Measurements from ENCODE around the gene CPEB2.

Gene CPEB2
- 25.4 to 54.1 (median 37.4) reads per million in 4 donors for total RNA-seq

DNA sequence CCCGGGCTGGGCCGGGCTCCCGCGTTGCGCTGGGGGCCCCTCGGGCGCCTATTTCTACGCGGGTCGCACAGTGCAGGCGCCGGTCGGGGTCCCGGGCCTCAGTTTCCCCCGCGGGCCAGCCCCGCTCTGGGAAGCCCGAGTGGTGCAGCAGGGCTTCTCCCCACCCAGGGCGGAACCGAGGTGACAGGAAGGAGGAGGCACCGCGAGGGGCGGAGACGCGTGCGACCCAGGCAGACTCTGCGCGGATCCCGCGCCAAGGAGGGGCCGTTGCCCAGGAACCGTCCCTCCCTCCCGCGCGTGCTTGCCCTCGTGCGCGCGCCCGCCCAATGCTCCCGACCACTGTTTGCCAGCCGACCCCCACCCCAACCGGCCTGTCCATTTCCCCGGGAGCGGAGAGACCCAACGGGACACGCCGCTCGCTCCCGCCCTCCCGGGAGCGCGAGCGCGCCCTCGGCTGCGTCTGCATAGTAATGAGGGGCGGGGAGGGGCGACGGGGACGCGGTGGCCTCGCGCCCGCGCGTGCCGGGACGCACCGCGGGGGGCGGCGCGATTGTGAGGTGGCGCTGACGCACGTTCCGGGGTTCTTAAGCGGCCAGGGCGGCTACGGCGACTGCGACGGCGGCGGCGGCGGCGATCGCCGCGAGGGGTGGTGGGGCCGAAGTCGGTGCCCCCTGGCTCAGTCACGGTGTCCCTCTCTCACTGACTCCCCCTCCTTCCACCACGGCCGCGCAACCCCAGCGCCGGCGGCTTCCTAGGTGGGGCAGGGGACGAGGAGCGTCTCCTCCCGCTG, at the start of gene CPEB2:
CPEB2 (plus strand) TSS at position 613 of the 790 bp plus-strand sequence. CDS start 193 bp downstream, outside the sequence.
- peak; percentile 77 to 94 (median 88) for DNase-seq

DNA sequence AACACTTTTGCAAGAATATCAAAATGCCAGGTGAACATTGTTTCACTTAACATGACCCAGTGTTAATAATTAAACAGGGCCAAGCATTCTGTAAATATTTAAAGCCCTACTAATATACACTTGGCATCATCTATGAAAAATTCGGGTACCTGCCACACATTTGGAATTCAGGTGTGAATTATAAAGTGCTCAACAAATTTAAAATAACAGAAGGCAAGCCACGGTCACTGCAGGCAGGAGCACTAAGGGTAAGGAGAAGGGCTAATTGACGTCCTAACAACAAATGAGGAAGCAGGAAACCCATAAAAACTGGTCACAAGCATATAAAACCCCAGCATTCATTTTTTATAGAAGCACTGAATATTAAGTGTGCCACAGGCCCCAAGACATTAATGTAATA, 43.8 kb upstream of the CPEB2 start:
- DNase-seq: no peak

DNA sequence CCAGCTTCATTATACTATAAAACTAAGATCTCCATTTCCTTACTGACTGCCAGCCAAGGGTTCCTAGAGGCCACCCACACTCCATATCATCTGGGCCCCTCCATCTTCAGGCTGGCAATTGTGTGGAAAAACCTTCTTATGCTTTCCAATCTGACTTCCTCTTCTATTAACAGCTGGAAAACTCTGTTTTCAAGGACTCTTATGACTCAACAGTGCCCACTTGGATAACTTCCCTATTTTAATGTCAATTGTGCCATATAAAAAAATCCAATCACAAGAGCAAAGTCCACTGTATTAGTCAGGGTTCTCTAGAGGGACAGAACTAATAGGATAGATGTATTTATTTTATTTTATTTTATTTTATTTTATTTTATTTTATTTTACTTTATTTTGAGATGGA, 41.0 kb upstream of the CPEB2 start:
- no peak for DNase-seq

DNA sequence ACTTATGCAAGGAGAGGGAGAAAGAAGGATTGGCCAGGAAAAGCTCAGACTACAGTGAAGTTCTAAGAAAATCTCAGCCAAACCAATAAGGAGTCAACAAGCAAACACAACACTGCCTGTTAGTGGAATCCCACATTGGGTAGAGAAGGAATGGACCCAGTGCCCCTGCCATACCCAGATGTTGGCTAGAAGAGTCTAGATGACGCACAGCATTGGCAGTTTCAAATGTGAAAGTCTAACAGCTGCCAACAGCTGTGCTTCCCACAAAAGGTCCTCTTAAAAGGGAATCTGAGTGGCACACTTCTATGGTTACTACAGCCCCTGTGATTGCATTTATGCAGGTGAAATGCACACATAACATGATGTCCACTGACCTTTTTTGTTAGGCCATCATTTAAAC, 37.2 kb upstream of the CPEB2 start:
- DNase-seq: no peak

DNA sequence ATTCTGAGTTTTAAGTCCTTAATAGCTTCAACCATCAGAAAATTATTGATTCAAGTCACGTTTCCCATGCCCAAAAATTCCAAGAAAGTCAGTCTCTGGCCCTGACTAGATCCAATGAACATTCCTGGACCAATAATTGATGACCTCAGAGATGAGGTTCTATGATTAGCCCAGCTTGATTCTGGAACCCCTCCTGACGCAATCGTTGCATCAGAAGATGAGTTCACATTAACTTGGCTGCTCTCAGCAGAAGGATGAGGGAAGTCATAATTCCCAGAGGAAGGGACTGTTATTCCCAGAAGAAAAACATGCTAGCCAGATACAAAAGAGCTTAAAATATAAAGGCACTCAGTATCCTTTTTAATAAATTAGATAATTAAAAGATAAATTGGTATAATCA, 34.3 kb upstream of the CPEB2 start:
- no peak for DNase-seq

DNA sequence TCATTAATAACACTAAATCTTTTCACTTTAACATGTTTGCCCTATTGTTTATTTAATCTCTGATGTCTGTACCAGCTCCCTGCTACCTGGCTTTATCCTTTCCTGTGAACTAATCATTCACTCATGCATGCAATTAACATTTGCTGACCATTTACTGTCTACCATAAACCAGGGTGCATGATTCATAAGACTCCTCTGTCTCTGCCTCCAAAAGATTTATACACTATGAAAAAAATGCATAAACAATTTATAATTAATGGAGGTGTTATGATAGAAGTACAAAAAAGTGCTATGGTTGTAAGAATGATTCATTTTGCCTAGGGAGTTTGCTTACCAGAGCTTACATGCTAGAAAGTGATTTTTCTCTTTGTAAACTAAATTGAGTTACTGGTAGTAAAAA, 24.5 kb upstream of the CPEB2 start:
- DNase-seq: no peak

DNA sequence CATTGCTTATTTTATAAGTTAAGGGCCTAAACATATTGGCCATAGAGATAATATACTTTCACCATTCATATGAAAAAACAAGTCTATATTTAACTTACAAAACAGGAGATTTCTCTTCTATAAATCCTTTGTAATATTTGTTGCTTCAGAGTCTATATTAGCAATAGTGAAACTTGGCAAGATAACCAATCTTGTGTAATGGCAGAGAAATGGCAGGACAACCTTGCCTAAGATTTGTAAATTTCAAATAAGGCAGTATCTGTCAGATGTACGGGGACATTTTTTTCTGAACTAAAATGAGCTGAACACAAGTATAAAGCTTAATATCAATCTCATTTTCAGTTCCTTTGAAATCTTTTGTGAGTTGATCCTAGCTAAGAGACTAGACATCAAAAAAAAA, 17.8 kb upstream of the CPEB2 start:
- DNase-seq: no peak

DNA sequence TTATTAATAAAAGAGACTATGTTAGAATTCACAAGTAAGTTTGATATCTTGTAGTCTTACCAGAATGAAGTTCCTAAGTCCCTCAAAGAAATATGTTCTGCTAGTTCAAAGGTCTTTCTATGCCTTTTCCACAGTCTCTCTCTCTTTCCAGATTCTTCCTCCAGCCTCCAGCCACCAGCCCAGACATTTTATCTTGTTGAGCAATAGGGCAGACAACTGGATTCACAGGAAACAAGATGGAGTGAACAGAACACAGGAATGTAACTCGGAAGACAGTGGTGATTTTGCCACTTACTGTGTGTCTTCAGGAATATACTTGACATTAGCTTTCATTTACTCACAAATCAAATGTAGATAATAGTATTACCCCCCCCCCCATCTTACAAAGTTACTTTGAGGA, 17.1 kb upstream of the CPEB2 start:
- no peak for DNase-seq

DNA sequence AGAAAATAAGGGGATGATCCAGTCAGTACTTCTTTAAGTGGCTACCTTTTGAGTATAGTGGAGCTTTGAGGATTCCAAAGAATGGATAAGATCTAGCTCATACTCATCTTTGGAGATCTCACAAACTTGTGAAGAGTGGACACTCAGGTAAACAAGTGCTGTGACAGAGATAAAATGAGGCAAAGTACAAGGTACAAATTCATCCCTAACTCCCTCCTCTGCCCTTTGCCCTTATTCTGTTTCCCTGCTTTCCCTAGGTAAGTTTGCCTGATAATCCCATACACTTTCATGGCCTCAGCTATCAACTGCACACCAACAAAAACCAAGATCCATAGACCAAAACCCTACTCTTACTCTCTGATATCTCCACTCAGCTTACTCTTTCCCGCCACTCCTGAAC, 16.4 kb upstream of the CPEB2 start:
- DNase-seq: no peak

DNA sequence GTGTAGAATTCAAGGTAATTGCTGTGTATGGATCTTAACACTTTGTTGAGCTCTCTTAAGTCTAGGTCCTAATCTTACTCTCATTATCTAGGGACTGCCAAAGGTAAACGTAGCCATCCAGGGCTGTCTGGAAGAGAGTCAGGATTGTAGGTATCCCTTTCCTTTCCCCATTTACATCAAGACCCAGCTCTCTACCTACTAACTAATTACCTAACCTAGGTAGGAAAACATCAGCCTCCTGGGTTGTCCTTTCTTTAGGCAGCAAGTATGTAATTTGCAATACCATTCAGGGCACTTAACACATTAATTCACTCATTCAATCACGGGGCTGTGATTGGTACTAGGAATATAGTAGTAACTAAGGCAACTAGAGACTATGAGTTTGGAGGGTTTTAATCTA, 15.2 kb upstream of the CPEB2 start:
- no peak for DNase-seq

DNA sequence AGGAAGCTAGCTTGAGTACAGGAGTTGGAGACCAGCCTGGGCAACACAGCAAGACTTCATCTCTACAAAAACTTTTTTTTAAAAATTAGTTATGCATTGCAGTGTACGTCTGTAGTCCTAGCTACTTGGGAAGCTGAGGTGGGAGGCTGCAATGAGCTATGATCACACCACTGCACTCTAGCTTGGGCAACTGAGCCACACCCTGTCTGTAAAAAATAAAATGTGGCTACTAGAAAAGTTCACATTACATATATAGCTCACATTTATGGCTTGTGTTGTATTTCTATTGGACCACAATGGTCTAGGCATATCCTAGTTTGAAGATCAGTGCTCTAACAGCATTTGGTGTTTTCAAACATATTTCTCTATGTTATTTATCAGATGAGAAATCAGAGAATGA, 11.8 kb upstream of the CPEB2 start:
- DNase-seq: no peak

DNA sequence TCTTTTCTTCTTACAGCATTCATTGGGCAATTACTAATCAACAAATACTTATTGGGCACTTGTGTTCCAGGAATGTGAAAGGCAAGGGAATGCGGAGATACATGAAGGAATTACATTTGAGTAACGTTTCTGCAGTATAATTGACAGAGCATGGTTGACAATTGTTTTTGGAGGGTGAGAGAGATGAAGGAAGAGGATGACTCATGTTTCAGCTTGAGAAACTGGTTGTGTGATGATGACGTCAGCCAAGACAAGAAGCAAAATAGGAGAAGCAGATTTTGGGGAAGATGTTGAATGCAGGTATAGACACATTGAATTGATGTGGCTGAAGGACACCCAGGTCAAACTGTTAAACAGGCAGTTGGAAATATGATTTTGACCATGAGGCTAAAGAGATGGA, 8.0 kb upstream of the CPEB2 start:
- DNase-seq: peak in 1 of 5 donors; percentile 36

DNA sequence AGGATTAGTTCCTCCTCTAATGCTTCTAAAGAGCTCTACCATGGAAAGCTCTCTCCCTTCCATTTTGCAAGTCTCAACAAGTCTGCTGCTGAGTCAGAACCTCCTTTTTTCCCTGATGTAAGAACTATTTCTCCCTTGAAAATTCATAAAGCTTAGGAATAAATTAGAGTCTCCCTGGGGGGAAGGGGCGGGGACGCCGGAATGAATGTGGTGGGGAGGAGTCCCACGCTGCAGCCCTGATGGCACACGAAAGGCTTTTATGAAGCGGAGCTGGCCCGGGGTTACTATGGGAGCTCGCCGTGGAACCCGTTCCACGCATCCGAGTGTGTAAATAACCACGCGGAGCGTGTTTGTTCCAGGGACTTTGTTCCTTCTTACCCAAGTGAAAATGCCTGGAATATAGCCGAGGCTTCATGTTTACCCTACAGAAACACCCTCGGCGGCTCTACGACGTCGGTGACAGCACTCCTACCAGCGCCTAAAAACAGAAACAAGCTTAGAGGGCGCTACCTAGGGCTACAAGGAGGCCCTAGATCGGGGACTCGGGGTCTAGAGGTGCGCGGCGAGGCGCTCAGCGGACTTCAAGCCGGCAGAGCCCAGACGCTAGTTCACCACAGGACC, 923 bp upstream of the CPEB2 start:
- DNase-seq: peak in 4 of 5 donors; percentile 17 to 29 (median 24)

DNA sequence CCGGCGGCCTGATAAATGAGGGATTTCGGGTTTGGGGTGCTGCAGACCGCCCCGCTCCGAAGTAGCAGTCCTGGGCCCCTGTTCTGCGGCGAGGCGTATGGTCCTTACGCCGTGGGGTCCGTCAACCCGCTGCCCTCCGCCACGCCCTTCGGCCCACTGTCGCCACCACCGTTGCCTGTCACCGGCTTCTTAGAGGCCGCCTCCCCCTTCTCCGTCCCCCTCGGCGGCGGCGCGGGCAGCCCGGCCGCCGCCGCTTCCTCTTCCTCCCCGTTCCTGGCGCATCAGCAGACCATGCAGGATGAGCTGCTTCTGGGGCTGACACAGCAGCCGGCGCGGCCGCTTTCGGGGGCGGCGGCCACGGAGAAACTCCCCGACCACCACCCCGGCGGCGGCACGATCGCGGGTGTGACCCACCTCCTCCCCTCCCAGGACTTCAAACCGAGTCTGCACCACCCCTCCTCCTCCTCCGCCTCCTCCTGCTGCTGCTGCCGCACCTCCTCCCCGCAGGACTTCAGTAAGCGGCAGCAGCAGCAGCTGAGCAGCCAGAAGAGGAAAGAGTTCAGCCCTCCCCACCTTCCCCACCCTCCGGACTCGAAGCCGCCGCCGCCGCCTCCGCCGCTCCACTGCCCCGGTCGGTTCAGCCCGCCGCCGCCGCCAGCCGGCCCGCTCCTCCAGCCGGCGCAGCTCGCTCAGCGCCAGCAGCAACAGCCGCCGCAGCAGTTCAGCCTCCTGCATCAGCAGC, 549 bp downstream of the CPEB2 start:
- DNase-seq: peak; percentile 70 to 92 (median 83)

DNA sequence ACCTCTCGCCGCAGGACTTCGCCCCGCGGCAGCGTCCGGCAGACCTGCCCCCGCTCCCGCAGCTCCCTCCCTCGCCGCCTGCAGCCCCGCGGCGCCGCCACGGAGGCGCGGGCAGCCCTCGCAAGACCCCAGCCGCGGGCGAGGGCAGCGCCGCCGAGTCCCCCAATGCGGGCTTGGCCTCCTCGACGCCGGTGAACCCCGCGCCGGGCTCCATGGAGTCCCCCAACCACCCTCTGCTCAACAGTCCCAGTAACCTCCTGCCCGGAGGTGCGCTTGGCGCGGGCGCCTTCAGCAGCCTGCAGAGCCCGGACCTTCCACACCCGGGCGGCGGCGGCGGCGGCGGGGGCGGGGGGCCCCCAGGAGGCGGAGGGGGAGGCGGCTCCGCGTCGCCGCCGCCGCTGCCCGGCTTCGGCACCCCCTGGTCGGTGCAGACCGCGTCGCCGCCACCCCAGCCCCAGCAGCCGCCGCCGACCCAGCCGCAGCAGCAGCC, 1.2 kb downstream of the CPEB2 start:
- peak in 4 of 5 donors; percentile 41 to 56 (median 55) for DNase-seq

DNA sequence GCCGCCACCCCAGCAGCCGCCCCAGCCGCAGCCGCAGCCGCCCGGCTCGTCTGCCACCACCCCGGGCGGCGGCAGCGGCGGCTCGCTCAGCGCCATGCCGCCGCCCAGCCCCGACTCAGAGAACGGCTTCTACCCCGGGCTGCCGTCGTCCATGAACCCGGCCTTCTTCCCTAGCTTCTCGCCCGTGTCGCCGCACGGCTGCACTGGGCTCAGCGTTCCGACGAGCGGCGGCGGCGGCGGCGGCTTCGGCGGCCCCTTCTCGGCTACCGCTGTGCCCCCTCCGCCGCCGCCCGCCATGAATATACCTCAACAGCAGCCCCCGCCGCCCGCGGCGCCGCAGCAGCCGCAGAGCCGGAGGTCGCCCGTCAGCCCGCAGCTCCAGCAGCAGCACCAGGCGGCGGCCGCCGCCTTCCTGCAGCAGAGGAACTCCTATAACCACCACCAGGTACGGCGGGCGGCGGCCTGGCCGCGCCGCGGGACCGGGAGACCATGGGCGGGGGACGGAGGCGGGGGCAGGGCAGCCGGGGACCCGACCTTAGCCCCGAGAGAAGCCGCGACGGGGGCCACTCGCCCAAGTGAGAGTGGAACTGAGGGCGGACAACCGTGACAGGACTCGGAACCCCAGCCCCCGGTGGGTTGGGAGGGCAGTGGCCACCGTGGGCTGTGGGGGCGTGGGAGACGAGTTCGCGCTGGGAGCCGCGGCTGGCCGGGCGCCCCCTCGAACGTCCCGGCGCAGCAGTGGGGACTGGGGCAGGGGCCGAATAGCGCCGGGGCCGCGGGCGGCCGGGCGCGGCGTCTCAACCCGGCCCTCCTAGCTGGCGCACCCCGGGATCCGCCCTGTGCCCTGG, 1.8 kb downstream of the CPEB2 start:
- peak; percentile 29 to 60 (median 45) for DNase-seq

DNA sequence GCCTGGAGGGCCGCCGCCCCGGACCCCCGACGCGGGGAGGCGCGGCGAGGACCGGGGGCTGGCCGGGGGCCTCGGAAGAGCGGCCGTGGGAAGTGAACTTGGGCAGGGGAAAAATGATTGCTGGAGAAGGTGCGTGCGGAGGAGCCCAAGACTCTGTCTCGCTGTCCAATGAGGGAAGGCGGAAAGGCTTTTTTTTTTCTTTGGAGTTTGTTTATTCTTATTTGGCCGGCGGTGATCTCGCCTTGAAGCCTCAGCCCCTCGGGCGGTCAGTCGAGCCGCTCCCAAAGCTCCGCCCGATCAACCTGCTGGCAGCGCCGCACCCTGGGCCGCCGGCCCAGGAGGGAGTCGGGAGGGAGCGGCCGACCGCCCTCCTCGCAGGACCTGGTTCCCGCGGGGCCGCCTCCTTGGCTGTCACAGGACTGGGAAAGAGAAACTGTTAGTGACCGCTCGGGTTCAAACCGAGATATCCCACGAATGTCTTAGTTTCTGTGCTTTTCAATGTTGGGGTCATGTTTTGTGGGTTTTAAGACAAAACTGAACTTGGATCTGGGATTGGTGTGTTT, 2.5 kb downstream of the CPEB2 start:
- DNase-seq: peak; percentile 6 to 55 (median 32)

DNA sequence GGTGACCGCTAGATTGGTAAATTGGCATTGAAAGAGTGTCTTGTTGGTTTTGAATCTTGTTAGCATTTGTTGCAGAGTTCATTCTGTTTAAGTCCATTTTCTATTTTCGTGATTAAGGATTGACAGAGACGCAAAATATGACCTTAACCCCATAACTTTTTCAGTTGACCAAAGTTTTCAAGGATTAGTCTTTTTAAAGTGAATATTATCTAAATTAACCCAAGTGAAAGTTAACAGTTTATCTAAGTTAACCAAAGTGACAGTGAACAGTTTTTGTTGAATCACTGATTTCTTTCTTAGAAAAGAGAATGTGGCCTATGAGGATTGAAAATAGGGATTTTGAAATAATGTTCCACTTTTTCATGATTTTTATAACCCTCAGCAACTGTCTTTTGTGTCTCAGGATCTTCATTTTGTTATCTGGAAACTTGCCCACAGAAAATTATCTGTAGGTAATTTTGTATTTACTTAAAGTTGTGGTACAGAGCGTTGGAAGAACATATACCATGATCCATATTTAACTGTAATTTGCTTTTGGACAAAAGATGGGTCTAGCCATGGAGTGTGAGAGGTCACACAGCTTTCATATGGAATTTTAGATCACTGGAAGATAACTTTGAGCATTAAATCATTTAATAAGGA, 3.3 kb downstream of the CPEB2 start:
- DNase-seq: no peak

DNA sequence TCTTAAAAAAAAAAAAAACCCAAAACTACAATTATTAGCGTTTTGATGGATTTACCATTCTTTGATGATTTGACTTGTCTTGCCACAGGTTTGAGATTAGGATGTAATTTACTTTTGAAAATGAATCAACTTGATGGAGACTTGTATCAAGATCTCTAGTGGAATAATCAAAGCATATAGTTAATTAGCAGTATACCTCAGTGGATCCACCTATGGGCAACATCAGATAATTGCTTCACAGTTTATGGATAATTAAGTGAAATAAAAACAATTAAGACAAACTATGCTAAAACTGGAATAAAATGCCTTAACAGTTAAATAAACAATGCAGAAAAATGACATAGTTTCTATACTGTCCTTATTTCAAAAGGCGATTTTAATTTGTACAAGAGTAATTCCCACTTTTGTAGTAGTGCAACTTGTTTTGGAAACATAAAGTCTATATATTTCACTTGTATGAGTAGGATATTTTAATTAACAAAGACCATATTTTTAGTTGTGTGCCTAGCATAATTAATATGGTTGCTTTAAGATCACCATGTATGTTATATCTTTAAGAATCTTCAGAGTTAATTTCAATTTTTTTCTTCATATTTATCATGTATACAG, 4.2 kb downstream of the CPEB2 start:
- peak in 1 of 5 donors; percentile 35 for DNase-seq

DNA sequence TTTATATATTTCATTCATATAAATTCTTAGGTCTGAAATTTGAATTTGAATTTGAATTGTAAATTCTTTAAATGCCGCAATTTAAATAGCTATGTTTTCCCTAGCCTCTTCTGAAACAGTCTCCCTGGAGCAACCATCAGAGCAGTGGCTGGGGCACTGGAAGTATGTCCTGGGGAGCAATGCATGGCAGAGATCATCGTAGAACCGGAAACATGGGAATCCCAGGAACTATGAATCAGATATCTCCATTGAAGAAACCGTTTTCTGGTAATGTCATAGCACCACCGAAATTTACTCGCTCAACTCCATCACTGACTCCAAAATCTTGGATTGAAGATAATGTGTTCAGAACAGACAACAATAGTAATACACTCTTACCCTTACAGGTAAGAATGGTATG, 4.9 kb downstream of the CPEB2 start:
- no peak for DNase-seq

DNA sequence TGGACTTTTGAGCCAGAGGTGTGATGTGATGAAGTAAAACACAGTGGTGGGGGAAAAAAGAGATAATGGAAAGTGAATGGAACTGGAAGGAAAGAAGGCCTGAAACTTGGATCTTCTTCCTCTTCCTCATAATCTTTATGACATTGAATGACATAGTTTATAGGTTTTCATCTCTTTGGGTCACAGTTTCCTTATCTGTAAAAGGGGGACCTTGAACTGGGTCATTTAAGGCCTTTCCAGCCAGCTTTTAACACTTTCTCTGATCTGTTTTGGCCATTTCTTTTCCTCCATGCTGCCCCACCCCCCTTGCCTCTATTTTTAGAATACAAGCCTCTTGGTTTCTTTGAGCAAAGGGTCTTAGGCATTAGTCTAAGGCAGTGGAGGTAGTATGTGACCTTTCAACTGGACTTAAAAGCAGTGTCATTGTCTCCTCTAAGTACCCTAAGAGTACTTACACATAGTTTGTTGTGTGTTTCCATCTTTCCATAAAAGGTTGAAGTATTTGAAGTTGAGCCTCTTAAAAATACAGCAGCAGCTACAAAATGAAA, 7.8 kb downstream of the CPEB2 start:
- no peak for DNase-seq
